ENCODE measurements around the gene TSPAN13.

TSPAN13 gene

GRCh38 chr7:16778476-16778875 lies 24.9 kb downstream of the TSPAN13 start:
- no peak for TF ChIP-seq CTCF (IDR thresholded peaks at IDR 0.05; ENCODE audit: low read length, missing control alignments)
- H3K4me3 ChIP-seq (replicated peaks; ENCODE audit: low read depth, low read length), result no peak overlapping the region
- no peak for DNase-seq (ENCODE audit: low read depth)

GRCh38 chr7:16779051-16779450 lies 25.5 kb downstream of the TSPAN13 start:
- TF ChIP-seq CTCF (IDR thresholded peaks at IDR 0.05; ENCODE audit: low read length, missing control alignments), result no peak
- no peak for DNase-seq (ENCODE audit: low read depth)
- H3K4me3 ChIP-seq (replicated peaks; ENCODE audit: low read depth, low read length), result no peak overlapping the region

- no peak for TF ChIP-seq CTCF (IDR thresholded peaks at IDR 0.05; ENCODE audit: low read length, missing control alignments)
- no peak overlapping the region for H3K4me3 ChIP-seq (replicated peaks; ENCODE audit: low read depth, low read length)
- DNase-seq (ENCODE audit: low read depth), result no peak
These were observed 27.0 kb downstream of the TSPAN13 start for GRCh38 chr7:16780596-16780995.

GRCh38 chr7:16785321-16785720 lies 31.8 kb downstream of the TSPAN13 start:
- no peak for DNase-seq (ENCODE audit: low read depth)
- no peak for TF ChIP-seq CTCF (IDR thresholded peaks at IDR 0.05; ENCODE audit: low read length, missing control alignments)
- no peak overlapping the region for H3K4me3 ChIP-seq (replicated peaks; ENCODE audit: low read depth, low read length)

GRCh38 chr7:16785846-16786245 lies 32.3 kb downstream of the TSPAN13 start:
- no peak overlapping the region for H3K4me3 ChIP-seq (replicated peaks; ENCODE audit: low read depth, low read length)
- no peak for TF ChIP-seq CTCF (IDR thresholded peaks at IDR 0.05; ENCODE audit: low read length, missing control alignments)
- no peak for DNase-seq (ENCODE audit: low read depth)

- no peak overlapping the region for H3K4me3 ChIP-seq (replicated peaks; ENCODE audit: low read depth, low read length)
- no peak for TF ChIP-seq CTCF (IDR thresholded peaks at IDR 0.05; ENCODE audit: low read length, missing control alignments)
- no peak for DNase-seq (ENCODE audit: low read depth)
These were observed 32.7 kb downstream of the TSPAN13 start for GRCh38 chr7:16786257-16786656.

GRCh38 chr7:16787127-16787526 lies 33.6 kb downstream of the TSPAN13 start:
- DNase-seq (ENCODE audit: low read depth), result no peak
- no peak overlapping the region for H3K4me3 ChIP-seq (replicated peaks; ENCODE audit: low read depth, low read length)
- TF ChIP-seq CTCF (IDR thresholded peaks at IDR 0.05; ENCODE audit: low read length, missing control alignments), result no peak
